ENCODE results near the gene LRCH1.
"Not testable (repeated sequence)": the region's sequence is repeated elsewhere in the genome, so short reads cannot be mapped to it uniquely, and the experiment has no call there.

LRCH1 gene

GRCh38 chr13:46761866-46762265 lies 208.9 kb downstream of the LRCH1 start:
- DNase-seq: no peak

GRCh38 chr13:46769925-46770324 lies 217.0 kb downstream of the LRCH1 start:
- not testable (repeated sequence) for DNase-seq

- no peak for DNase-seq
Measured at GRCh38 chr13:46771693-46772092, 218.7 kb downstream of the LRCH1 start.

GRCh38 chr13:46773541-46773940 lies 220.6 kb downstream of the LRCH1 start:
- DNase-seq: no peak

GRCh38 chr13:46775385-46776107 lies 222.6 kb downstream of the LRCH1 start:
- DNase-seq: no peak

GRCh38 chr13:46778095-46778494 lies 225.1 kb downstream of the LRCH1 start:
- DNase-seq: no peak

- DNase-seq: no peak
Measured at GRCh38 chr13:46778890-46779289, 225.9 kb downstream of the LRCH1 start.

GRCh38 chr13:46782066-46782465 lies 229.1 kb downstream of the LRCH1 start:
- no peak for DNase-seq

GRCh38 chr13:46782691-46783090 lies 229.7 kb downstream of the LRCH1 start:
- no peak for DNase-seq

- no peak for DNase-seq
Measured at GRCh38 chr13:46783504-46783903, 230.5 kb downstream of the LRCH1 start.

- no peak for DNase-seq
Measured at GRCh38 chr13:46795321-46795720, 242.4 kb downstream of the LRCH1 start.

- no peak for DNase-seq
Measured at GRCh38 chr13:46796129-46796514, 243.2 kb downstream of the LRCH1 start.

- DNase-seq: peak; percentile 90
Measured at GRCh38 chr13:46796515-46797474, 243.8 kb downstream of the LRCH1 start, which contains the start of gene ESD. Gene ESD (minus strand): TSS chr13:46797161. CDS start chr13:46791413, 5,748 bp downstream.

GRCh38 chr13:46797501-46798237 lies 244.7 kb downstream of the LRCH1 start:
- DNase-seq: no peak

GRCh38 chr13:46799139-46799538 lies 246.2 kb downstream of the LRCH1 start:
- DNase-seq: no peak

GRCh38 chr13:46801858-46802257 lies 248.9 kb downstream of the LRCH1 start:
- DNase-seq: no peak

Data from NCI-H526 treated with DMSO at 0.1 percent for 48 hours (cell line).